ENCODE results near the gene SETX.

SETX gene

DNA sequence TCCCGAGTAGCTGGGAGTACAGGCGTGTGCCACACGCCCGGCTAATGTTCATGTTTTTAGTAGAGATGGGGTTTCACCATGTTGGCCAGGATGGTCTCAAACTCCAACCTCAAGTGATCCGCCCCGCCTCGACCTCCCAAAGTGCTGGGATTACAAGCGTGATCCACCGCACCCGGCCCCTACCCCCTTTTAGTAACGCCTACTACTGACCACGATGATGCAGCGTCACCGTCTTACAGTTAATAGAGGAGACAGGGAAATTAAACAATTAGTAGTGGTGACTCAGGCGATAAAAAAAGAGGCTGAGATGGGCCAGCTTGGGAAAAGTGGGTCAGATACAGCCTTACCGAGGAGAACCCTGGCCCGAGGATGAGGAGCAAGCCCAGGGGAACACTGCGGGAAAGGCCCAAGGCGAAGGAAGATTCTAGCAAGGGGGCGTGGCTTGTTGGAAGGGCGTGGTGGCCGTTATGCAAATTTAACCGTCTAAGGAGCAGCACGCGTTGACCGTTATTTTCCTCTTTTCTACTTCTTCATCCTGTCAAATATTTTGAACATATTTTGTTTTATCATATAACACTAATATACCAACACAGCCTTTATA lies 1.6 kb upstream of the SETX start:
- DNase-seq, result no peak

DNA sequence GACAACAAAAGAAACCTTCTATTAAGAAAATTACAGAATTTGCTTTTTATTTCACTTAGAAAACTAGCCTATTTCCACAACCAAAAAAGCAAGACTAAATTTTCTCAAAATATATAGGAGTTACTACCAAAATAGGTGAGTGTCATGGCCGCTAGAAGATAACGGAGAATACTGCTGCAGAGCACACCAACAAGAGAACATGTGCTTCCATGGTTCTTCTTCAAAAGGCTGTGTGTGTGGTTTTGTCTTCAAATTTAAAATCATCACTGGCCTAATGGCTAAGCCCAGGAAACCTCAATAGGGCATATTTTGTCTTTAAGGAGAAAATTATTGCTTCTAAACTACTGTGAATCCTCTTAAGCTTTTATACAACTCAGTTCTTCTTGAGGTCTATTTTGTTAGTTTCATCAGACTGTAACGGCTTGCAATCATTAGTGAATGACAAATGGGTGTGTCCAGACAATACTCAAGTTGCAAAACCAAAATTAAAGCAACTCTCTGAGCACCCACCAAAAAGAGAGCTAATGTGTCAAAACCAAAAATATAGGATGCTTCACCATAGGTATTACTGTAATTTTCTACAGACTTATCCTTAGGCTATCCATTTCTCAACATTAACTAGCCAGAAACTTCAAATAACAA lies 3.3 kb downstream of the SETX start:
- no peak for DNase-seq

DNA sequence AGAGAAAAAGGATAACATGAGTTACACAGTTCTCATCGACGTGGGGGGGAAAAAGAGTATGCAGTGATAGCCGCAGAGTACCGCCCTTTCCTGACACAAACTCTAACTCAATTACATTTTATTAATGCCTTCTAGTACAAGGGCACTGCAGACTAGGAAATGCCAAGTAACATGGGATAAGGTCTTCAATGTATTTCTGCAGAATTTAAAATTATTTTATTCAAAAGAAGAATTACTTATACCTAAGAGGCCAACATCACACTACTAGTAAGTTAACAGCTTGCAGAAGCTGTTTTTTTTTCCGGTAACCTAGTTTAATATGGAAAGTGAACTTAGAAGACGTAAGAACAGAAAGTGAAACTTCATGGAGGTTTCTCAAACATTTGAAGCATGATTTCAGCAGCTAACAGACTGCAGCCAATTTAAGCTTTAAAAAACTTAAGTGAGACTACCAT lies 3.9 kb downstream of the SETX start:
- DNase-seq, result no peak

DNA sequence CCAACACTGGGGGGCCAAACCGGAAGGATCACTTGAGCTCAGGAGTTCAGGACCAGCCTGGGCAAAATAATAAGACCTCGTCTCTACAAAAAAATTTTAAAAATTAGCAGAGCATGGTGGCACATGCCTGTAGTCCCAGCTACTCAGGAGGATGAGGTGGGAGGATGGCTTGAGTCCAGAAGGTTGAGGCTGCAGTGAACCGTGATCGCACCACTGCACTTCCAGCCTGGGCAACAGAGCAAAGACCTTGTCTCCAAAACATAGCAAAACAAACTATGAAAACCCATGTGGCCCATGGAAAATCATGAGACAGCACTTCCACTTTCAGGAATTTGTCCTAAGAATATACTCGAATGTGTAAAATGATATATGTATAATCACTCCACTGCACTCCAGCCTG lies 6.1 kb downstream of the SETX start:
- no peak for DNase-seq

DNA sequence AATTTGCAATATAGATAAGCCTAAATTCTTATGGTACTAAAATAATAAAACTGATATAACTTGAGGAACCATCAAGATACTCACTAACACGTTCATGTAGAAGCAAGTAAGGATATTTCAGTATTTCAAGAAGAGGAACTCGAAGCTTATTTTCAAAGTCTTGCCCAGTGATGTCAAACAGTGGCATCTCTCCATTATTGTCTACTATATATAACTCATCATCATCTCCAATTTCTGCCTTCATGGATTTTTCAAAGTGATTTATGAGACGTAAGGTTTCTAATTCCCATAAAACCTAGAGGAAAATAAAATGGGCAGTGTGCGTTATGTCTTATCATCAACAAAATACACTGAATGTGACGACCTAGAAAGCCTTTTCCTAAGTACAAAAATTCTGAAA lies 8.6 kb downstream of the SETX start:
- DNase-seq, result no peak

DNA sequence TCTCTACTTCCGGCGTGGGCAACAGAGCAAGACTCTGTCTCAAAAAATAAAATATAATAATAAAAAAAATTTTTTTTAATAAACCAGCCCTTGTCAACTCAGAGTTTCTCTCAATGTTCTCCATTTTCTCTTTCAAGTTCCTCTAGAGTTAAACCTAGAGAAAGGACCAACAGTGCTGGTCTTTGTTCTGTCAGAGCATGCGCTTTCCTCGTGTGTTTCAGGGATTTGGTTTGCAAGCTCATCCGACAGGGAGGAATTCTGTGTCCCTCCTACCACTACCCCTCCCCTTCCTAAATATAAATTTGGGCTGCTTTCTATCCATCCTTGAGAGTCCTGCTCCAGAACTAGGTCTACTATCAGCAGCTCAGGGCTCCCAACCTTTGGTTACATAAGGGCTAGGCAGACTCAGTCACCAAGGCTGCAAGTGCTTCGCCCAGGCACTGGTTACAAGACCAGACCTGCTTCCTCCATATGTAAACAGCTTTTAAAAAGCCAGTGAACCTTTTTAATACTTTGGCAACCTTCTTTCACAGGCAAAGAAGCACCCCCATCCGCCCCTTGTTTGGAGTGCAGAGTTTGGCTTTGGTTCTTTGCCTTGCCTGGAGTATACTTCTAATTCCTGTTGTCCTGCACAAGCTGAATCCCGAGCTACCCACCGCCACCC lies 13.5 kb downstream of the SETX start:
- no peak for DNase-seq

DNA sequence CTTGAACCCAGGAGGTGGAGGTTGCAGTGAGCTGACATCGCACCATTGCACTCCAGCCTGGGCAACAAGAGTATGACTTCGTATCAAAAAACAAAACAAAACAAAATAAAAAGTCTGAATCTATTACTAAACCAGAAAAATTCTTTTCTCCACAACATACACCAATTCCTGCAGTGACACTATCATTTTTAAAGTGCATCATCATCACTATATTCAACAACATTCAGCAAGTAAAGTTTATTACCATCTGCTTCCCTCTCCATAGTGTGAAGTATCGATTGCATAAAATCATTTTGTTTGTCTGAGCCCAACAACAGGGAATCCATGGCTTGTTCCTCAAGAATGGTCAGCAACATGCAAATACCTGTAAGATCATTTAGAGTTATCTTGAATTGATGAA lies 20.4 kb downstream of the SETX start:
- DNase-seq, result no peak

DNA sequence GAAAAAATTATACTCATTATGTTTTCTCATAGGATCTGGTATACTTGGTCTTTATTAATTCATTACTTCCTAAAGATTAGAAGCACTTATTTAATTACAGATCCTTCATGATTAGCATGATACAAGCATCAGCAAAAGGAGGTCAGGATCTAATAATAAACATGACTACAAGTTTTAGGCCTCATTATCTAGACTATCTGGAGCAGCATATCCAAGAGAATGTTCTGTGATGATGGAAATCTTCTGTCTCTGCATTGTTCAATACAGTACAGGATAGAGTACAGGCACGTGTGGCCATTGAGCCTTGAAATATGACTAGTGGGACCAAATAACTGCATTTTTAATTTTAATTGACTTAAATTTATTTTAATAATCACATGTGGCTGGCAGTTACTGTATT lies 21.2 kb downstream of the SETX start:
- DNase-seq, result no peak

DNA sequence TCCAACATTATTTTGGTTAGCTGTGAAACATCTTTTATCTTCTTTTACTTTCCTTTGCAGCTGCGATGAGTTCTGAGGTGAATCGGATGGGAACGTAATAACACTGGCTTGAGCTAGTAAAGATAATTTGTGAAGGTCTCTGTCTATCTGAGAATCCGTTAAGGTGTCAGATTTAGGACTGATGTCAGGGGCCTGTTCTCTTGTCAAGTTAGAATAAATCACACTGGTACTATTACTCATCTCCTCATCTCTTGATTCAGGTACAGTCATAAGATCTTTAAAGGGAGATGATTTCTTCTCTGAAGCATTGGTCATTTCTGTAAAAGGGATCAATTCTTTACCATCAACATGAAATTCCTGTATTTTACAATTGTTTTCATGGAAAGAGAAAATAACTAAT lies 26.2 kb downstream of the SETX start:
- no peak for DNase-seq

DNA sequence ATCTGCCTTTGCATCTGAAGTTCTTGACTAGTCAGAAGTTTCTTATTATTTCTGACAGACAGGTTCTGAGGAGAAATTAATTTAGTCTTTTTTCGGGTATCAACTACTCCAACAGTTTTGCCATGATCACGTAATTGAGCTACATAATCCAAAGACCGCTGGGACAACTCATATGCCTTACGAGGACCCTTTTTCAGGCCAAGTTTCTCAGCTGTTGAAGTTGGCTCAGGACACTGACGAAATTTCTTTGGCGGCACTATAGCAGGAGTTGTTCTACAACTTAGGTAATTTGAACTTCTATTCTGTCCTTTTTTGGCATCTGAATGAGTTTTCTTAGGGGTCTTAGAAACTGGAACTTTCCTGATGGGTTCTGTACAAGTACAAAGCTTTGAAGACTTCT lies 27.2 kb downstream of the SETX start:
- DNase-seq, result no peak

DNA sequence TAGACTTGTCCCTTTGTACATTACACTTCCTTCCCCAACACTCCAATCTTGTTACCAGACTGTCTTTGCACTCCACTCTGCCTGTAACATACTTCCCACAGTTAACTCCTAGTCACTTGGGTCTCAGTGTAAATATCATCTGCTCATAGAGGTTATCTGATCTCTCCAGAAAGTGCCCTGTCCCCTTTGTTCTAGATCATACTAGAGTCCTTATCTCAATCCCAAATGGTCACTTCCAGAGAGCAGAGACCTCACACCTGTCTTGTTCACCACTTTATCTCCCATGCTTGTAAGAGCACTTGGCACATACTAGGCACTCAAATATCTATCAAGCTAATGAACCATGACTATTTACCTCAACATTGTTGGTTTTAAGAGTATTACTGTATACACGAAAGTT lies 30.4 kb downstream of the SETX start:
- no peak for DNase-seq

DNA sequence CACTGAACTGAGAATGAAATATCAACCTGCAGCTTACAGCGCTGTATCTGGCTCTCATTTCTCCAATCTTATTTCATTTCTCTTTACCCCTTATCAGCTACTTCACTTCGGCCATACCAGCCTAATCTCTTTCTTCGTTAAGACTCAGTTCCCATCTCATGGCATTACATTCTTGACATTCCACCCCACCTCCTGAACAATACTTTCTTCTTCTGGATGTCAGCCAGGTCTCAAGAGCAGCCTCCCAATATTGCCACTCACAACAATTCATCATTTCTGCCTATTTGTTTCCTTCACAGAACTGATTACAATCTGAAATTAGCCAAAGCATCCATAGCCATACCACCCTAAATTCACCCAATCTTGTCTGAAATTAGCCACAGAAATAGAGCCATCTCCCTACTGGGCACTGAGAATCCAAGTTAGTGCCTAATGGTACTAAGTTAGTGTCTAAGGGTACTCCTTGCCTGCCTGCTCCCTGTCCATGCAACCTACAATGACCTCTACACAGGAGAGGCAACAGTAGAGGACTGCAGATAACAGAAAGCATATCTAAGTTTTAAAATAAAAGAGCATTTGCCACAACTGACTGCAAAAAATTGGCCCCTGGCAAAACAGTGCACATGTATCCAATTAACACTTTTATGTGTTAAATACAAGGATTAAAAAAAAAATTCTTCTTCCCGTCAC lies 35.2 kb downstream of the SETX start:
- DNase-seq, result peak; percentile 85

DNA sequence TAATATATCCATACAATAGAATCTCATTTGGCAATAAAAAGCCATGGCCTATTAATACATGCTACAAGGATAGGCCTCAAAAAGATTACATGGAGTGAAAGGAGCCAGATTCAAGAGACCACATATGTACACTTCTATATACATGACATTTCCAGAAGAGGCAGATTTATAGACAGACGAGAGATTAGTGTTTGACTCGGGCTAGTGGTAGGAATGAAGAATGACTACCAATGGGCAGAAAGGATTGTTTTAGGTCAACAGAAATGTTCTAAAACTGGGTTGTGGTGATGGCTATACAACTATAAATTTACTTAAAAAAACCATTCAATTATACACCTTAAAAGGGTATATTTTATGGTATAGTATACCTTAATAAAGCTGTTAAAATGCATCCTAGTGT lies 41.9 kb downstream of the SETX start:
- no peak for DNase-seq

DNA sequence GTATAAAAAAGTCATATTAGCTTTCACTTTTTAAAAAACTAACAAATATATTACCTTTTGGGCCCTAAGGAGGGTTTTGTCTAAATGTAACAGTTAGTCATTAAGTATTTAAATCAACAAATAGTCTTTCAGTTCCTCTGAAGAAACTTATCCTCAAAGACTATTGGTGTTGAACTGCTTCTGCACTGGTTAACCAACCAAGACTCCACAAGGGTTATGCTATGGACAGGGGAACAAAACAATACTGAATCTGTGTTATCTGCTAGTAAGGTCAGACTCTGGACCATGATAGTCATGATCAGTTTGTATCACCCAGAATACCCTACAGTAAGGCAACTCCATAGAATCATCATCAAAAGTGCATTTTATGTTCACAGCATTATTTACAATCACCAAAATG lies 42.4 kb downstream of the SETX start:
- no peak for DNase-seq

DNA sequence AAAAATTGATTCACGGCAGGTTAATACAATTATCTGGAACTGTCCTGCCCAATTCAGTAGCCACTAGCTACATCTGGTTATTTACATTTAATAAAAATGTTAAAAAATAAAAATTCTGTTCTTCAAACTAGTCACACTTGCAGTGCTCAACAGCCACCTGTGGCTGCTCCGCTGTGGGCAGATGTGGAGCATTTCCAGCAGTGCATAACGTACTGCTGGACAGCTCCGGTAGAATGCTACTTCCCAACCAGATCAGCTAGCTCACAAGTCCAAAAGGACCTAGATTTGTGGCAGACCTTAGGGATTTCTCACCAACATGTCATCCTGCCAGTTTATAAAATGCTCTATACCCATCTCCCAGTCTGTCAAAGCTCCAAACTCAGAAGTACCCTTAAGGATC lies 42.8 kb downstream of the SETX start:
- DNase-seq, result no peak

DNA sequence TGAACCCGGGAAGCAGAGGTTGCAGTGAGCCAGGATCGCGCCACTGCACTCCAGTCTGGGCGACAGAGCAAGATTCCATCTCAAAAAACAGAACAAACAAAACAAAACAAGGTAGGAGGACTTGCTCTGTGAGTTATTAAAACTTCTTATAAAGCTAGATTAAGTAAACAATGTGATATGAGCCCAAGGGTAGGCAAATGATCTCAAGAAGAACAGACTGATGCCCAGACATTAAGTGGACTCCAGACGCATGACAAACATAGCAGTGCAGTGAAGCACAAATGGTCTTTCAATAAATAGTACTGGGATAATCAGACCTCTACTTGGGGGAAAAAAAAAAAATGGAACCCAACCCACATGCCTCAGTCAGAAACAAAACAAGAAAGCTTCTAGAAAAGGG lies 45.7 kb downstream of the SETX start:
- no peak for DNase-seq

DNA sequence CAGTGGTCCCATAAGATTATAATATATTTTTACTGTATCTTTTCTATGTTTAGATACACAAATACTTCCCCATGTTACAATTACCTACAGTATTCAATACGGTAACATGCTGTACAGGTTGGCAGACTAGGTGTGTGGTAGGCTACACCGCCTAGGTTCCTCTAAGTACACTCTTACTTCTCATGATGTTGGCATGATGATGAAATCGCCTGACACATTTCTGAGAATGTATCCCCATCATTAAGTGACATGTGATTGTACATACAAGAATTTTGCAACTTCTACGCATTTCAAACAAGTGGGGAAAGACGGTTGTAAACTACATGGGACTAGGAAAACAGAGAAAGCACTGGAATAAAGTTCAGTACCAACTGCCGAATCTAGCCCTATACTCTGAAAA lies 53.3 kb downstream of the SETX start:
- no peak for DNase-seq

DNA sequence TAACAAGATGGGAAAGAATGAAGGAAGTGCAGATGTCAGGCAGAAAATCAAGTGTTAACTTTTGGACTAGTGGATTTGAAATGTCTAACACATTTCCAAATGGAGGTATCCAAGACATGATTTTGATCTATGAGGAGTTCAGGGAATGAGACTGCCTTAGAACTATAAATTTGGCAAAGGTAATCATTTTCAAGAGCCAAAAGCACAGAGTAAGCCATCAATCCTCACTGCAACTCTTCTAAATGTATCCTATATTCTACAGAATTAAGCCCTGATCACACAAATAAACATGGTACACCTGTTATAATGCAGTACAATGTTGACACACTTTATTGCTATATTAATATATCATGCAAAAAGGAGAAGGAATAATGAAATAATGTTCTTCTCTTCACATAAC lies 55.6 kb downstream of the SETX start:
- DNase-seq, result no peak

DNA sequence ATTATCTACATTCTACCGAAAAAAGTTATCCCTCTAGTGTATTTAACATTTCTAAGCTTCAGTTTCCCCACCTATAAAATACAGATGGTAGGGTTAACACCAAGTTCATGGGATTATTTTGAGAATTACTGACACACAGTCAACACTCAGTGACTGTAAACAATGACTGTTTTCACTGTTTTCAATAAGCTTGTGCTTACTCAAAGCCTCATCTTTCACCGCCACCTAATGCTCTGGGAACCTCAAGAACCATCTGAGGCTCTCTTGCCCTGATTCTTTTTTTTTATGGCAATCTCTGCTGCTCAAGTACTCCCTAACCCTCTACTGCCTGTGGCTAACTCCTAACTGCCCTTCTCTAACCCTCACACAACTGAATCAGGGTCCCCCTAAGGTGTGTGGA lies 59.6 kb downstream of the SETX start:
- no peak for DNase-seq

DNA sequence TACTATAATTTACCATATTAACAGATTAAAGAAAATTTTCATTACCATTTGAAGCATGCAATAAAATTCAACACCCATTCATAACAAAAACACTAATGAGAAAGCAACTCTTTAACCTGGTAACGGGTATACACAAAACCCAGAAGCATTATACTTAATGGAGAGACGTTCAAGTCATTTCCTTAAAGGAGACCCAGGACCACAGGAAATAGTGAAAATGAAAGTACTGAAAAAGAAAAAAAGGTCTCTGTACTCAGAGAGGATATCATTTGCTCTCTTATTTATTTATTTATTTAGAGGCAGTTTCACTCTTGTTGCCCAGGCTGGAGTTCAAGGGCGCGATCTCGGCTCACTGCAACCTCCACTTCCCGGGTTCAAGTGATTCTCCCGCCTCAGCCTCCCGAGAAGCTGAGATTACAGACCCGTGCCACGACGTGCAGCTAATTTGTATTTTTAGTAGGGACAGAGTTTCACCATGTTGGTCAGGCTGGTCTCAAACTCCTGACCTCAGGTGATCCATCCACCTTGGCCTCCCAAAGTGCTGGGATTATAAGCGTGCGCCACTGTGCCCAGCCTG lies 61.6 kb downstream of the SETX start:
- DNase-seq, result no peak

DNA sequence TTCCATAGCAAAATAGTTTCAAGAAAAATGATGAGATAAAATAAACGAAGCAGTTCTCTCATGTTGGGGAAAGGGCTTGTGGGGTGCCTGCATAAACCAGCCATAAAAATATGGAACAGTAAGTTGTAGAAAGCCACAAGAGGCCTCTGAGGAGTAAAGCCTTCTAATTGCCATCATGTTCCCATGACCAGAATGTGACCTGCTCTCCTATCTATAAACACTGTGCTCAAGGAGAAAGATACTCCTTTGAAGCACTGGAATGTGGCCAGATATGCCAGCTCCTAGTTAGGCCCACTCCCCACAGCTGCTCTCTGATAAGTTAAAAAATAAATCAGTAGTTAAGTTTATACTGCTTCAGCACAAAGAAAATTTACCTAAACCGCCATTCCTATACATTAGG lies 65.8 kb downstream of the SETX start:
- no peak for DNase-seq

DNA sequence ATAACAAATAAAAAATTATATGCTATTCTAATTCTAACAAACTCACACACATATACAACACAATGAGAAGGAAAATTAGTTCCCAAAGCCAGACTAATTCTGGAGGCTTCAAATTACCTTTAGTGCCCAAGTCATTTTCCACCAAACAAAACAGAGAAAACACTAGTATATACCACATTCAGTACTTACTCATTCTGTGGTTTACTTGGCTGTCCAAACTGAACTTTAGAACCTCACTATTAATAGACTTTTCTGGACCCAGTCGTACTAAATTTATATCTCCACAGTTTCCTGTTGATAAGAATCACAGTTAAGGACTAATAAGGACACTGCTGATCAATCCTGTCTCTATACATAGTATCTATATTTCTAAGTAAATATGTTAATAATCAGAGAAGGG lies 66.4 kb downstream of the SETX start:
- DNase-seq, result no peak

DNA sequence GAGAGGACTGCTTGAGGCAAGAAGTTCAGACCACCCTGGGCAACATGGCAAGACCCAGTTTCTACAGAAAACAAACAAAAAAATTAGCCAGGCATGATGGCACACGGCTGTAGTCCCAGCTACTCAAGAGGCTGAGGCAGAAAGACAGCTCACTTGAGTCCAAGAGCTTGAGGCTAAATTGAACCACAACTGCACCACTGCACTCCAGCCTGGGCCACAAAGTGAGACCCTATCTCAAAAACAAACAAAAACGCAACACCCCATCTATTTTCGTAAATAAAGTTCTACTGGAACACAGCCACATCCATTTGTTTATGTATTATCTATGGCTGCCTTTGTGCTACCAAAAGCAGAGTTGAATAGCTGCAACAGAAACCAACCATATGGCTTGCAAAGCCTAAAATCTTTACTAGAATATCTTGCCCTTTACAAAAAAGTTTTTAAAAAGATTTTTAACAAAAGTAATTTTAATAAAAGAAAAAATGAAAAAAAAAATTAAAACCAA lies 67.5 kb downstream of the SETX start:
- no peak for DNase-seq

DNA sequence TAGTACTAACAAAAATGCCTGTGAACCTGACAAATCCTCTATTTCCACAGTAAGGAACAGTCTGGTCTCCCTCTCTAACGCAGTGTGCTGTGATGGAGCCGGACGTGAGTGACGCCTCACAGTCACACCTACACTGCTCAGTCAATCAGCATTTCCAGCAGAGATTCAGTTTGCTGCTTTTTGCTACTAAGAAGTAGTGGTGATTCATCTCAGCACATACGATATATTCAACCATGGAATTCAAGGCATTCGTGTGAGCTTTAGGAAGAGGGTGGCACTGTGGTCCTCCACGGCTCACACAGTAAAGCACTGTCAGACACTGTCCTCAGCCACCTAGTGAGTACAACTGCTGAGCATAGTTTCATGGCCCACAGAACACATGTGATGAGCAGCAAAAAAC lies 70.9 kb downstream of the SETX start:
- no peak for DNase-seq
